ENCODE measurements around the gene P3H2. TPM values are rescaled to one million over a fixed set of nuclear protein-coding genes. Genes with fewer than 3 reads are reported as not detected.
"Not testable (repeated sequence)": the region's sequence is repeated elsewhere in the genome, so short reads cannot be mapped to it uniquely, and the experiment has no call there.

The P3H2 gene
- total RNA-seq, 1 donor from 2014 or later: 24.2 TPM

GRCh38 chr3:189988322-189988721 lies 132.4 kb downstream of the P3H2 start:
- no peak for DNase-seq (ENCODE audit: low read depth)

- DNase-seq (ENCODE audit: low read depth): no peak
Observed at GRCh38 chr3:189985948-189986347, 134.7 kb downstream of the P3H2 start.

- no peak for DNase-seq (ENCODE audit: low read depth)
Observed at GRCh38 chr3:189983612-189984011, 137.1 kb downstream of the P3H2 start.

GRCh38 chr3:189982321-189982945 lies 138.3 kb downstream of the P3H2 start:
- DNase-seq (ENCODE audit: low read depth): no peak

GRCh38 chr3:189981668-189982067 lies 139.0 kb downstream of the P3H2 start:
- peak; percentile 84 for DNase-seq (ENCODE audit: low read depth)

- peak; percentile 35 for DNase-seq (ENCODE audit: low read depth)
Observed at GRCh38 chr3:189978753-189979152, 141.9 kb downstream of the P3H2 start.

- DNase-seq (ENCODE audit: low read depth): no peak
Observed at GRCh38 chr3:189977174-189977573, 143.5 kb downstream of the P3H2 start.

GRCh38 chr3:189975391-189975990 lies 145.2 kb downstream of the P3H2 start:
- no peak for DNase-seq (ENCODE audit: low read depth)

- no peak for DNase-seq (ENCODE audit: low read depth)
Observed at GRCh38 chr3:189974359-189974758, 146.3 kb downstream of the P3H2 start.

- peak; percentile 78 for DNase-seq (ENCODE audit: low read depth)
Observed at GRCh38 chr3:189967254-189967865, 153.3 kb downstream of the P3H2 start.

GRCh38 chr3:189966843-189967242 lies 153.9 kb downstream of the P3H2 start:
- DNase-seq (ENCODE audit: low read depth): no peak

GRCh38 chr3:189964623-189965332 lies 155.9 kb downstream of the P3H2 start:
- no peak for DNase-seq (ENCODE audit: low read depth)

- no peak for DNase-seq (ENCODE audit: low read depth)
Observed at GRCh38 chr3:189962466-189962865, 158.2 kb downstream of the P3H2 start.

- peak; percentile 89 for DNase-seq (ENCODE audit: low read depth)
Observed at GRCh38 chr3:189961522-189962161, 159.1 kb downstream of the P3H2 start.

- DNase-seq (ENCODE audit: low read depth): not testable (repeated sequence)
Observed at GRCh38 chr3:189961086-189961485, 159.6 kb downstream of the P3H2 start.

GRCh38 chr3:189954733-189955665 lies 165.7 kb downstream of the P3H2 start:
- no peak for DNase-seq (ENCODE audit: low read depth)

- DNase-seq (ENCODE audit: low read depth): no peak
Observed at GRCh38 chr3:189953551-189953950, 167.1 kb downstream of the P3H2 start.

- DNase-seq (ENCODE audit: low read depth): no peak
Observed at GRCh38 chr3:189952272-189952671, 168.4 kb downstream of the P3H2 start.

GRCh38 chr3:189950258-189950657 lies 170.4 kb downstream of the P3H2 start:
- no peak for DNase-seq (ENCODE audit: low read depth)

- no peak for DNase-seq (ENCODE audit: low read depth)
Observed at GRCh38 chr3:189949580-189949979, 171.1 kb downstream of the P3H2 start.

- no peak for DNase-seq (ENCODE audit: low read depth)
Observed at GRCh38 chr3:189948724-189949045, 172.0 kb downstream of the P3H2 start.
